Measurements from ENCODE around the gene DOCK1. TPM values are rescaled to one million over a fixed set of nuclear protein-coding genes. Genes with fewer than 3 reads are reported as not detected.
A peak's percentile ranks its signal among the peaks of the same experiment; 100 is the strongest.

Gene DOCK1
- total and polyA plus RNA-seq, 3 donors from 2014 or later: 19.0 to 46.2 (median 32.0) TPM

- TF ChIP-seq POLR2A (IDR thresholded peaks at IDR 0.05): no peak
- no peaks in the 10 kb centered on the region for H3K9me3 ChIP-seq
- H3K27me3 ChIP-seq: no peaks in the 10 kb centered on the region
- no peaks in the 10 kb centered on the region for H3K36me3 ChIP-seq (ENCODE audit: low read depth, missing control alignments)
- intact Hi-C loops (cut with DNase I; ENCODE audit: low total_unique reads): no loop called here
- H3K4me1 ChIP-seq: no peaks in the 10 kb centered on the region
- H3K4me3 ChIP-seq: no peak overlapping the region
- peak; percentile 16 for DNase-seq
- no peak overlapping the region for H3K27ac ChIP-seq
- WGBS, 2 donors: 65 to 83% methylated on average over 8 of the region's 8 CpGs
Observed at GRCh38 chr10:127044186-127044585, 139.0 kb downstream of the DOCK1 start.

- Histone ChIP-seq H3K9me3 (no peaks in the 10 kb centered on the region), H3K4me3 (no peak overlapping the region), H3K36me3 (ENCODE audit: low read depth, missing control alignments) (no peaks in the 10 kb centered on the region), H3K27me3 (no peaks in the 10 kb centered on the region), H3K27ac (no peak overlapping the region), H3K4me1 (no peaks in the 10 kb centered on the region)
- DNase-seq: peak; percentile 4
- no peak for TF ChIP-seq POLR2A (IDR thresholded peaks at IDR 0.05)
- intact Hi-C loops (cut with DNase I; ENCODE audit: low total_unique reads): no loop called here
- 89 to 91% methylated on average over 7 of the region's 7 CpGs for WGBS, 2 donors
Observed at GRCh38 chr10:127046975-127047877, 142.0 kb downstream of the DOCK1 start.

DNA sequence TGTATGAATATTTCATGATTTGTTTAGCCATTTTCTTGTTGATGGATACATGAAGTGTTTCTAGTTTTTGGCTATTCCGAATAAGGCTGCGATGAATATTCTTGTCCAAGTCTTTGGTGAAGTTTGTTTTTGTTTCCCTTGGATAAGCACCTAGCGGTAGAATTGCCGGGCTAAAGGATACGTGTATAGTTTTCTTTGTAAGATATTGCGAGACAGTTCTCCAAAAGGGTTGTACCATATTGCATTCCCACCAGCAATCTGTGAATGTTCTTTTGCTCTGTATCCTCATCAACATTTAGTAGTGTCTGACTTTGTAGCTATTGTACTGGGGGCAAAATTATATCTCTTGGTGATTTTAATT is 142.6 kb downstream of the DOCK1 start:
- Histone ChIP-seq H3K27me3 (no peaks in the 10 kb centered on the region), H3K4me1 (no peaks in the 10 kb centered on the region), H3K36me3 (ENCODE audit: low read depth, missing control alignments) (no peaks in the 10 kb centered on the region), H3K27ac (no peak overlapping the region), H3K9me3 (no peaks in the 10 kb centered on the region), H3K4me3 (no peak overlapping the region)
- WGBS, 2 donors: 76 to 87% methylated on average over 6 of the region's 6 CpGs
- TF ChIP-seq, protein P1, sequence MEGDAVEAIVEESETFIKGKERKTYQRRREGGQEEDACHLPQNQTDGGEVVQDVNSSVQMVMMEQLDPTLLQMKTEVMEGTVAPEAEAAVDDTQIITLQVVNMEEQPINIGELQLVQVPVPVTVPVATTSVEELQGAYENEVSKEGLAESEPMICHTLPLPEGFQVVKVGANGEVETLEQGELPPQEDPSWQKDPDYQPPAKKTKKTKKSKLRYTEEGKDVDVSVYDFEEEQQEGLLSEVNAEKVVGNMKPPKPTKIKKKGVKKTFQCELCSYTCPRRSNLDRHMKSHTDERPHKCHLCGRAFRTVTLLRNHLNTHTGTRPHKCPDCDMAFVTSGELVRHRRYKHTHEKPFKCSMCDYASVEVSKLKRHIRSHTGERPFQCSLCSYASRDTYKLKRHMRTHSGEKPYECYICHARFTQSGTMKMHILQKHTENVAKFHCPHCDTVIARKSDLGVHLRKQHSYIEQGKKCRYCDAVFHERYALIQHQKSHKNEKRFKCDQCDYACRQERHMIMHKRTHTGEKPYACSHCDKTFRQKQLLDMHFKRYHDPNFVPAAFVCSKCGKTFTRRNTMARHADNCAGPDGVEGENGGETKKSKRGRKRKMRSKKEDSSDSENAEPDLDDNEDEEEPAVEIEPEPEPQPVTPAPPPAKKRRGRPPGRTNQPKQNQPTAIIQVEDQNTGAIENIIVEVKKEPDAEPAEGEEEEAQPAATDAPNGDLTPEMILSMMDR (IDR thresholded peaks at IDR 0.05): no peak
- no peak for TF ChIP-seq POLR2A (IDR thresholded peaks at IDR 0.05)
- intact Hi-C loops (cut with DNase I; ENCODE audit: low total_unique reads): no loop called here
- no peak for DNase-seq

DNA sequence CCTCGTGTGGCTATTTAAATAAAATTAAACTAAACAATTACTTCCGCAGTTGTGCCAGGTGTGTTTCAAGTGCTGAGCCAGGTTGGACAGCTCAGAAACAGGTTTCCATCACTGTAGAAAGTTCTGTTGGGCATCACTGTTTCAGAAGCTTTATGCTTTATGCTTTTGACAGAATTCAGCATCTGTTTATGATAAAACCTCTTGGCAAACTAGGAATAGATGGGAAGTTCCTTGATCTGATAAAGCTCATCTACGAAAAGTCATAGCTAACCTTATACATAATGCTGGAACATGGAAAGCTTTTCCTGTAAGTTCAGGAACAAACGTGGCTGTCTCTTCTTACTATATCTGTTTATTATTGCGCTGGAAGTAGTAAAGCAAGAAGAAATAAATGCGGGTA is 143.4 kb downstream of the DOCK1 start:
- DNase-seq: no peak
- H3K4me3 ChIP-seq: no peak overlapping the region
- no peaks in the 10 kb centered on the region for H3K36me3 ChIP-seq (ENCODE audit: low read depth, missing control alignments)
- no peaks in the 10 kb centered on the region for H3K4me1 ChIP-seq
- no peak overlapping the region for H3K27ac ChIP-seq
- intact Hi-C loops (cut with DNase I; ENCODE audit: low total_unique reads): no loop called here
- WGBS, 2 donors: 89 to 94% methylated on average over 6 of the region's 6 CpGs
- H3K27me3 ChIP-seq: no peaks in the 10 kb centered on the region
- no peaks in the 10 kb centered on the region for H3K9me3 ChIP-seq
- TF ChIP-seq, protein P1 (IDR thresholded peaks at IDR 0.05): no peak
- TF ChIP-seq POLR2A (IDR thresholded peaks at IDR 0.05): no peak

- Histone ChIP-seq H3K4me3 (no peak overlapping the region), H3K27ac (no peak overlapping the region), H3K4me1 (no peaks in the 10 kb centered on the region), H3K9me3 (no peaks in the 10 kb centered on the region), H3K36me3 (ENCODE audit: low read depth, missing control alignments) (no peaks in the 10 kb centered on the region), H3K27me3 (no peaks in the 10 kb centered on the region)
- no peak for DNase-seq
- TF ChIP-seq POLR2A (IDR thresholded peaks at IDR 0.05): no peak
- TF ChIP-seq, protein P1 (IDR thresholded peaks at IDR 0.05): no peak
- WGBS, 2 donors: 66 to 77% methylated on average over 9 of the region's 9 CpGs
- intact Hi-C loops (cut with DNase I; ENCODE audit: low total_unique reads): no loop called here
Observed at GRCh38 chr10:127052001-127052400, 146.8 kb downstream of the DOCK1 start.

DNA sequence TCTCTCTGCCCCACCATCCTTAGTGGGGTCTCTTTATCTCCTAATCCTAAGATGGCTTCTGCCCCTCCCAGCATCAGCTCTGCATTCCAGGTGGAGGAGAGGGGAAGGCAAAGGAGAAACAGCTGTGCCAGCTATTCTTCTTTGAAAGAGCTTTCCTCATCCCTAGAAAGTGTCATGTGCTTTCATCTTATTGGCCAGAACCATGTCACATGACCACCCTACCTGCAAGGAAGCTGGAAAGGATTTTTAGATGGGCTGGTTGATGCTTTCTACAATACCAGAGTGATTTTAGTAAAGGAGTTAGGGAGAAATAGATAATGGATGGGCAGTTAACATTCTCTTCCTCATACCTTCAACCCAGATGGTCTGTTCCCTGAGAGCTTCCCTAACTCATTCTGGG is 150.0 kb downstream of the DOCK1 start:
- no peak overlapping the region for H3K27ac ChIP-seq
- no peaks in the 10 kb centered on the region for H3K36me3 ChIP-seq (ENCODE audit: low read depth, missing control alignments)
- no peaks in the 10 kb centered on the region for H3K4me1 ChIP-seq
- intact Hi-C loops (cut with DNase I; ENCODE audit: low total_unique reads): no loop called here
- TF ChIP-seq, protein P1 (IDR thresholded peaks at IDR 0.05): no peak
- TF ChIP-seq POLR2A (IDR thresholded peaks at IDR 0.05): no peak
- H3K4me3 ChIP-seq: no peak overlapping the region
- no peaks in the 10 kb centered on the region for H3K27me3 ChIP-seq
- DNase-seq: no peak
- H3K9me3 ChIP-seq: no peaks in the 10 kb centered on the region
